RWPE2 (cell line): ENCODE data around the gene EPHA2.

Source experiments
- ATAC-seq: fragments of 200-7000 bp; cut with Tn5 transposase; 3 replicates; pipeline ENCODE4 v1.9.1; 2021; ENCODE audit warnings: low read depth
- DNase-seq: peaks from one replicate; pipeline ENCODE4 v3.0.0-alpha.2; 2020; ENCODE audit warnings: low spot score
- H3K27ac ChIP-seq: fragments of 450-650 bp; 2 replicates; pipeline ENCODE4 v1.5.1; 2017; ENCODE audit warnings: mild to moderate bottlenecking; ENCODE audit not compliant: poor library complexity, severe bottlenecking
- H3K27me3 ChIP-seq: fragments of 250-450 bp; sonication (Bioruptor Pico); 2 replicates; pipeline ENCODE4 v1.5.1; 2021; ENCODE audit warnings: mild to moderate bottlenecking, moderate library complexity; ENCODE audit not compliant: insufficient read depth, poor library complexity, severe bottlenecking
- H3K36me3 ChIP-seq: fragments of 250-450 bp; sonication (Bioruptor Pico); 2 replicates; pipeline ENCODE4 v1.5.1; 2020; ENCODE audit warnings: low read depth, mild to moderate bottlenecking, moderate library complexity
- H3K4me1 ChIP-seq: fragments of 250-450 bp; sonication (Bioruptor Pico); 2 replicates; pipeline ENCODE4 v1.5.1; 2021; ENCODE audit warnings: mild to moderate bottlenecking, moderate library complexity; ENCODE audit not compliant: insufficient read depth, poor library complexity, severe bottlenecking
- H3K4me3 ChIP-seq: fragments of 250-450 bp; sonication (Bioruptor Pico); 2 replicates; pipeline ENCODE4 v1.5.1; 2021; ENCODE audit warnings: mild to moderate bottlenecking, moderate library complexity; ENCODE audit not compliant: severe bottlenecking
- H3K9me3 ChIP-seq: fragments of 250-450 bp; sonication (Bioruptor Pico); 2 replicates; pipeline ENCODE4 v1.5.1; 2021; ENCODE audit warnings: mild to moderate bottlenecking, moderate library complexity; ENCODE audit not compliant: severe bottlenecking
- TF ChIP-seq, protein P1 (sequence below): fragments of 450-650 bp; IDR thresholded peaks from one replicate; pipeline ENCODE4 v1.5.1; 2017; ENCODE audit warnings: mild to moderate bottlenecking, moderate library complexity; ENCODE audit not compliant: poor library complexity, severe bottlenecking

The EPHA2 gene

DNA sequence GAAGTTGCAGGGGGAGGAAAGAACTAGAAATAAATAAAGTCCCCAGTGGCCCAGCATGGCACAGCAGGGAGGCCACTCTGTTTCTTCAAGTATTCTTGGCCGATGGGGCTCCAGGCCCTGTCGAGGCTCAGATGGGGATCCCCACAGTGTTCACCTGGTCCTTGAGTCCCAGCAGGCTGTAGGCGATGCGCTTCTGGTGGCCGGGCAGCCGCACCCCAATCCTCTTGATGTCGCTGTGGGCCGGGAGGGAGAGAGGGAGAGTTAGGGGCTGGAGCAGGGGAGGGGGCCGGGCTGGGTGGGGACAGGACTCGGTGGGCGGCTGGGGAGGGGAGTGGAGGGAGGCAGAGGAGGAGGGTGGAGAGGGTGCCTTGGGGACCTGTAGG lies 30.8 kb downstream of the EPHA2 start:
- H3K36me3 ChIP-seq, result peaks cover 73% of the 10 kb centered on the region
- H3K27me3 ChIP-seq, result no peaks in the 10 kb centered on the region
- ATAC-seq (no peak), DNase-seq (peak; percentile 64)
- peaks cover 17% of the 10 kb centered on the region for H3K4me1 ChIP-seq
- no peaks in the 10 kb centered on the region for H3K9me3 ChIP-seq
- TF ChIP-seq, protein P1, sequence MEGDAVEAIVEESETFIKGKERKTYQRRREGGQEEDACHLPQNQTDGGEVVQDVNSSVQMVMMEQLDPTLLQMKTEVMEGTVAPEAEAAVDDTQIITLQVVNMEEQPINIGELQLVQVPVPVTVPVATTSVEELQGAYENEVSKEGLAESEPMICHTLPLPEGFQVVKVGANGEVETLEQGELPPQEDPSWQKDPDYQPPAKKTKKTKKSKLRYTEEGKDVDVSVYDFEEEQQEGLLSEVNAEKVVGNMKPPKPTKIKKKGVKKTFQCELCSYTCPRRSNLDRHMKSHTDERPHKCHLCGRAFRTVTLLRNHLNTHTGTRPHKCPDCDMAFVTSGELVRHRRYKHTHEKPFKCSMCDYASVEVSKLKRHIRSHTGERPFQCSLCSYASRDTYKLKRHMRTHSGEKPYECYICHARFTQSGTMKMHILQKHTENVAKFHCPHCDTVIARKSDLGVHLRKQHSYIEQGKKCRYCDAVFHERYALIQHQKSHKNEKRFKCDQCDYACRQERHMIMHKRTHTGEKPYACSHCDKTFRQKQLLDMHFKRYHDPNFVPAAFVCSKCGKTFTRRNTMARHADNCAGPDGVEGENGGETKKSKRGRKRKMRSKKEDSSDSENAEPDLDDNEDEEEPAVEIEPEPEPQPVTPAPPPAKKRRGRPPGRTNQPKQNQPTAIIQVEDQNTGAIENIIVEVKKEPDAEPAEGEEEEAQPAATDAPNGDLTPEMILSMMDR, result no peak
- H3K27ac ChIP-seq, result peak overlapping the region; percentile 54
- H3K4me3 ChIP-seq, result no peak overlapping the region

GRCh38 chr1:16124377-16125087 lies 31.3 kb downstream of the EPHA2 start:
- TF ChIP-seq, protein P1, result no peak
- peaks cover 68% of the 10 kb centered on the region for H3K36me3 ChIP-seq
- DNase-seq (peak; percentile 66), ATAC-seq (no peak)
- peak overlapping the region; percentile 54 for H3K27ac ChIP-seq
- H3K4me1 ChIP-seq, result peaks cover 17% of the 10 kb centered on the region
- no peaks in the 10 kb centered on the region for H3K27me3 ChIP-seq
- no peak overlapping the region for H3K4me3 ChIP-seq
- H3K9me3 ChIP-seq, result no peaks in the 10 kb centered on the region

DNA sequence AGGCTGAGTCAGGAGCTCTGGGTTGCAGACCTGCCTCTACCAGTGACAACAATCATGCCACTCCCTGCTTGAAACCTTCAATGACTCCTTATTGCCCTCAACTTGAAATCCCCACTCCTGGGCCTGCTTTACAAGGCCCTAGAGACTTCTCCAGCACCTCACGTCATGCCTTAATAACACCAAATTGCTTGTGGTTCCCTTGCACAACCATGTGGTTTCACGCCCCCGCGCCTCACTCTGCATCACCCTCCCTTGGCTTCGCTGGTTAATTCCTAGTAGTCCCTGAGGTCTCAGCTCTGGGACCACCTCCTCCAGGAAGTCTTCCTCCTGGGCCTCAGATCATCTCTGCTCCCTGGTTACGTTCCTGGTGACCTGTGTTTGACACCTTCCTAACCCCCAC lies 33.0 kb downstream of the EPHA2 start:
- TF ChIP-seq, protein P1, result no peak
- Histone ChIP-seq H3K27ac (peak overlapping the region; percentile 54), H3K27me3 (no peaks in the 10 kb centered on the region), H3K36me3 (peaks cover 51% of the 10 kb centered on the region), H3K9me3 (no peaks in the 10 kb centered on the region), H3K4me1 (peaks cover 17% of the 10 kb centered on the region), H3K4me3 (no peak overlapping the region)
- ATAC-seq (peak; percentile 29), DNase-seq (peak; percentile 74)

- TF ChIP-seq, protein P1, result no peak
- Histone ChIP-seq H3K9me3 (no peaks in the 10 kb centered on the region), H3K27ac (peak overlapping the region; percentile 54), H3K27me3 (no peaks in the 10 kb centered on the region), H3K4me3 (no peak overlapping the region), H3K36me3 (peaks cover 46% of the 10 kb centered on the region), H3K4me1 (peaks cover 17% of the 10 kb centered on the region)
- peak; percentile 70 for DNase-seq
- peak; percentile 19 for ATAC-seq
Measured at GRCh38 chr1:16122350-16122881, 33.5 kb downstream of the EPHA2 start.

DNA sequence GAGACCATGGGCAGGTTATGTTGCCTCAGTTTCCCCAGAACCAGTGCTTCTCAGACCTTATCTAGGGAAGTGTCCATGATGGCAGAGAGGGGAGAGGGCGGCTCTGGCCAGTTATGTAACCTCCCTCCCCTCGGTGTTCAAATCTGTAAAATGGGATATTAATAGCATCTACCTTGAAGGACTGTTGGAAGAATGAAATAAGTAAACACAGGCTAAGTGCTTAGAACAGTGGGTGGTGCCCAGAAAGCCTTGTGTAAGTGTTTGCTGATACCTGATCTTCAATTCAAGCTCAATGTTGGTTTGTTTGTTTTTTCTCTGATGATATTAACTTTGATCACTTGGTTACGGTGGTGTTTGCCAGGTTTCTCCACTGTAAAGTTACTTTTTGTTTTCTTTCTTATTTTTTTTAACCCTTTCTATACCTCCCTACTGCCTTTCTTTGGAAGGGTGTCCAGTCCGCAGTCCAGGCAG lies 34.9 kb downstream of the EPHA2 start:
- H3K27ac ChIP-seq, result peak overlapping the region; percentile 54
- DNase-seq (no peak), ATAC-seq (peak; percentile 11; the same call in 1 of the 3 replicates)
- H3K4me1 ChIP-seq, result peaks cover 17% of the 10 kb centered on the region
- H3K36me3 ChIP-seq, result peaks cover 32% of the 10 kb centered on the region
- TF ChIP-seq, protein P1, result no peak
- no peaks in the 10 kb centered on the region for H3K27me3 ChIP-seq
- H3K9me3 ChIP-seq, result no peaks in the 10 kb centered on the region
- no peak overlapping the region for H3K4me3 ChIP-seq
